ENCODE data around the gene ATP9B. TPM values are rescaled to one million over a fixed set of nuclear protein-coding genes. Genes with fewer than 3 reads are reported as not detected.

The ATP9B gene
- total and polyA plus RNA-seq, 4 donors: 7.1 to 31.4 (median 15.5) TPM

DNA sequence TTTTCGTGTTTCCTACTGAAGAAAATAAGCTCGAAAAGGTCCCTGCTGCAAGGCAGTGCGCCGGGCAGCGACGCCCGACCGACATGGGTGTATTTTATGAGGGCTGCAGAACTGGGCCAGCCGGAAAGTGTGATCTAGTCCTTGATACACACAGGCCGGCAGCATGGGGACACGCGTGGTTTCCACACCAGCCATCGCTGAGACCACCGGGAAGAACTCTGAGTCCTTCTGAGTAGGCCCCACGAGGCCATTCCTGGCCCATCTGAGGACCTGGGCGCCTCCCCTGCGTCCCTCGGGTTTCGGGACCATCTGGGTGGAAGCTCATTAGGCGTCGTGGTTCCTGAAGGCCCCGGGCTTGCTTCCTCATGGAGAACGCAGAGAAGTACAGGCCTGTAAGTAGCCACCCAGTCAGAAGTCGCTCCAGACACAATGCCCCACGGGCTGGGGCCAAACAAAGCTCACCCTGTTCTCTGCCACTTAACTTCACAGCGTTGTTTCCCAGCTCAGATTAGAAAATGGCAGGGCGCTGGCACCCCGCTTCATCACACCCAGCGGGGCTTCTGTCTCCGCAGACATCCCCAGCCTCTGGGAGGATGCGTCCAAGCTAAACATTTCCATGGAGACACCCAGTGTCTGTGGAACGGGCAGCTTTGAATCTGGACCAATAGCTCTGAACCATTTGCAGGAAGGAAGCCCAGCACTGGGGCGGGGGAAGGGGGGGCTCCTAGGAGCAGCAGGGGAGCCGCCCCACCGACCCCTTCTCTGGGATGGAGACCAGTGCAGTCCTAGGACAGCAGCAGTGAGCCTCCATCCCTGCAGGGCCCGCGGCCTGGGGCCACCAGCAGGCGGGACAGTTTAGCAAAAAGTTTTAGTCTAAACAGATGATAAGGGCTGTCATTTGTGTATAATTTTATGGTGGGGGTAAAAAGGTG is 328.9 kb downstream of the ATP9B start:
- Histone ChIP-seq H3K27ac (ENCODE audit: low read depth in 1 of 2, low read length in 2 of 2) (no peak overlapping the region), H3K27me3 (ENCODE audit: control insufficient read depth in 4 of 4, insufficient read depth in 4 of 4, low read length in 3 of 4) (peaks cover 0 to 12% (median 1%) of the 10 kb centered on the region in 4 donors), H3K9me3 (ENCODE audit: control insufficient read depth in 4 of 4, low read length in 3 of 4) (no peaks in the 10 kb centered on the region), H3K36me3 (ENCODE audit: control insufficient read depth in 4 of 4, insufficient read depth in 3 of 4, low read depth in 1 of 4, low read length in 3 of 4) (no peaks in the 10 kb centered on the region), H3K4me1 (ENCODE audit: control insufficient read depth in 4 of 4, insufficient read depth in 4 of 4, low read length in 3 of 4) (peaks cover 24 to 49% (median 28%) of the 10 kb centered on the region in 4 donors), H3K4me3 (ENCODE audit: low read depth in 1 of 3, low read length in 3 of 3) (peak overlapping the region in 1 of 3 donors; percentile 26), H3K9ac (ENCODE audit: low read depth in 1 of 2, low read length in 2 of 2) (no peak overlapping the region)
- TF ChIP-seq, protein P1, sequence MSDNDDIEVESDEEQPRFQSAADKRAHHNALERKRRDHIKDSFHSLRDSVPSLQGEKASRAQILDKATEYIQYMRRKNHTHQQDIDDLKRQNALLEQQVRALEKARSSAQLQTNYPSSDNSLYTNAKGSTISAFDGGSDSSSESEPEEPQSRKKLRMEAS (IDR thresholded peaks at IDR 0.05): no peak
- TF ChIP-seq HNF4G (IDR thresholded peaks at IDR 0.05): no peak
- 44% methylated on average over 38 of the region's 38 CpGs for WGBS
- no peak for DNase-seq (ENCODE audit: low spot score)

DNA sequence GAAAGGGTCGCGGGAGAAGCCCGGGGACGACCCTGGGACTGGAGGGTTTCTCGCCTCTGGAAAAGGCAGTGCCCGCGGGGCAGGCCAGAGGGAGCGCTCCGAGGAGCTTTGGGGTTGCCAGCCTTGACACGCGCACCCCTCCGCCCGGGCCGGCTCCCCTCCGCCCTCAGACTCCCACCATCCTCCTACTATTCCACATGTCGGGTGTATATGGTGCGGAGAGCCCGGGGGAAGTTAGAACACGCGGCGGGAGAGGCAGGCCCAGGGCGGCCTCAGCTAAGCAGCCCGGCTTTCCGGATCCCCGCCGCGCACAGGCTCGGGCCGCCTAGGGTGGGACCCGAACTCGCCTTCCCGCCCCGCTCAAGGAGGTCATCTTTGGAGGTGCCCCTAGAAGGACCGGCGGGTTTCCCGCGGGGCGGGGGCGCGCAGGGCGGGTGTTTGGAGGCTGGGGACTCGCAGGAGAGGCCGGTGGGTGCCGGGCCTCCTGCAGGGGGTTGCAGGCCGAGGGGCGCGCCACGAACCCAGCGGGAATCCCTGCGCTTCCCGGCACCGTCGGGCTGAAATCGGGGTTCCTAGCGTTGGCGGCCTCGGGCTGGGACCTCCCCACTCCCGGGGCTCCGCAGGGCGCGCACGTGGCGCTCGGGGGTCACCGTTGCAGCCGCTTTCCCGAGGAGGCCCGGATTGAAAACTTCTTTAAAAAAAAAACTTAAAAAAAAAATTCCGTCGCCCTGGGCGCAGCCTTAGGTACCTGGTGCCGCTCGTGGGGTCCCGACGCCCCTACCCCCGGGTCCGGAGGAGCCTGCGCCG is 330.3 kb downstream of the ATP9B start:
- no peaks in the 10 kb centered on the region for H3K36me3 ChIP-seq (ENCODE audit: control insufficient read depth in 4 of 4, insufficient read depth in 3 of 4, low read depth in 1 of 4, low read length in 3 of 4)
- WGBS: 14% methylated on average over 79 of the region's 79 CpGs
- TF ChIP-seq SP1 (IDR thresholded peaks at IDR 0.05) (no peak), RAD21 (IDR thresholded peaks at IDR 0.05) (no peak), RXRA (IDR thresholded peaks at IDR 0.05) (no peak), JUND (IDR thresholded peaks at IDR 0.05) (no peak), HNF4A (conservative IDR thresholded peaks at IDR 0.05) (no peak)
- TF ChIP-seq, protein P2, sequence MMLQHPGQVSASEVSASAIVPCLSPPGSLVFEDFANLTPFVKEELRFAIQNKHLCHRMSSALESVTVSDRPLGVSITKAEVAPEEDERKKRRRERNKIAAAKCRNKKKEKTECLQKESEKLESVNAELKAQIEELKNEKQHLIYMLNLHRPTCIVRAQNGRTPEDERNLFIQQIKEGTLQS (IDR thresholded peaks at IDR 0.05): no peak
- TF ChIP-seq, protein P3, sequence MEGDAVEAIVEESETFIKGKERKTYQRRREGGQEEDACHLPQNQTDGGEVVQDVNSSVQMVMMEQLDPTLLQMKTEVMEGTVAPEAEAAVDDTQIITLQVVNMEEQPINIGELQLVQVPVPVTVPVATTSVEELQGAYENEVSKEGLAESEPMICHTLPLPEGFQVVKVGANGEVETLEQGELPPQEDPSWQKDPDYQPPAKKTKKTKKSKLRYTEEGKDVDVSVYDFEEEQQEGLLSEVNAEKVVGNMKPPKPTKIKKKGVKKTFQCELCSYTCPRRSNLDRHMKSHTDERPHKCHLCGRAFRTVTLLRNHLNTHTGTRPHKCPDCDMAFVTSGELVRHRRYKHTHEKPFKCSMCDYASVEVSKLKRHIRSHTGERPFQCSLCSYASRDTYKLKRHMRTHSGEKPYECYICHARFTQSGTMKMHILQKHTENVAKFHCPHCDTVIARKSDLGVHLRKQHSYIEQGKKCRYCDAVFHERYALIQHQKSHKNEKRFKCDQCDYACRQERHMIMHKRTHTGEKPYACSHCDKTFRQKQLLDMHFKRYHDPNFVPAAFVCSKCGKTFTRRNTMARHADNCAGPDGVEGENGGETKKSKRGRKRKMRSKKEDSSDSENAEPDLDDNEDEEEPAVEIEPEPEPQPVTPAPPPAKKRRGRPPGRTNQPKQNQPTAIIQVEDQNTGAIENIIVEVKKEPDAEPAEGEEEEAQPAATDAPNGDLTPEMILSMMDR (IDR thresholded peaks at IDR 0.05; ENCODE audit: low read depth, low read length, missing input control): no peak
- no peaks in the 10 kb centered on the region for H3K9me3 ChIP-seq (ENCODE audit: control insufficient read depth in 4 of 4, low read length in 3 of 4)
- no peak overlapping the region for H3K9ac ChIP-seq (ENCODE audit: low read depth in 1 of 2, low read length in 2 of 2)
- DNase-seq (ENCODE audit: low spot score): no peak
- peaks cover 0 to 12% (median 0%) of the 10 kb centered on the region in 4 donors for H3K27me3 ChIP-seq (ENCODE audit: control insufficient read depth in 4 of 4, insufficient read depth in 4 of 4, low read length in 3 of 4)
- H3K27ac ChIP-seq (ENCODE audit: low read depth in 1 of 2, low read length in 2 of 2): peak overlapping the region in 1 of 2 donors; percentile 20
- peak overlapping the region; percentile 23 to 75 (median 46) for H3K4me3 ChIP-seq (ENCODE audit: low read depth in 1 of 3, low read length in 3 of 3)
- H3K4me1 ChIP-seq (ENCODE audit: control insufficient read depth in 4 of 4, insufficient read depth in 4 of 4, low read length in 3 of 4): peaks cover 19 to 40% (median 20%) of the 10 kb centered on the region in 4 donors

DNA sequence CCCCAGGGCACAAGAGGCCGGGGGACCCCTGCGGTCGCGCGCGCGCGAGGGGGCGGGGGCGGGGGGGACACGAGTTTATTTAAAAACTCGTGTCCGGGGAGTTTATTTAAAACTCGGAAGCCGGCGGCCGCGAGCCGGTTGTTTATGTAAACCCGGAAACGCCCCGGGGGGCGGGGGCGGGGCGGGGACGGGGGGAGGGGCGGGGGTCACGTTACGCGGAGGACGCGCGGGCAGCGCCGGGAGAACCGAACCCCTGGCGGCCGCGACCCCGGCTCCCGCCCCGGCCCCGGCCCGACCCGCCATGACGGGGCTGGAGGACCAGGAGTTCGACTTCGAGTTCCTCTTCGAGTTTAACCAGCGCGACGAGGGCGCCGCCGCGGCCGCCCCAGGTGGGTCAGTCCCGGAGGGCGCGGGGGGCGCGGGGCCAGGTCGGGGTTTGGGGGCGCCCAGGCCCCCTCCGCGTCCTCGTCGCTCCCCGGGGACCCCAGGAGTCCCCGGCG is 330.9 kb downstream of the ATP9B start:
- H3K9ac ChIP-seq (ENCODE audit: low read depth in 1 of 2, low read length in 2 of 2): no peak overlapping the region
- DNase-seq (ENCODE audit: low spot score): peak; percentile 70
- WGBS: 2% methylated on average over 71 of the region's 71 CpGs
- H3K9me3 ChIP-seq (ENCODE audit: control insufficient read depth in 4 of 4, low read length in 3 of 4): no peaks in the 10 kb centered on the region
- peaks cover 12 to 34% (median 14%) of the 10 kb centered on the region in 4 donors for H3K4me1 ChIP-seq (ENCODE audit: control insufficient read depth in 4 of 4, insufficient read depth in 4 of 4, low read length in 3 of 4)
- peak overlapping the region in 2 of 3 donors; percentile 39 to 75 for H3K4me3 ChIP-seq (ENCODE audit: low read depth in 1 of 3, low read length in 3 of 3)
- peaks cover 0 to 8% (median 0%) of the 10 kb centered on the region in 4 donors for H3K27me3 ChIP-seq (ENCODE audit: control insufficient read depth in 4 of 4, insufficient read depth in 4 of 4, low read length in 3 of 4)
- TF ChIP-seq FOXA2 (IDR thresholded peaks at IDR 0.05) (no peak), TAF1 (conservative IDR thresholded peaks at IDR 0.05) (no peak), RXRA (IDR thresholded peaks at IDR 0.05) (no peak), NR2F2 (IDR thresholded peaks at IDR 0.05) (no peak), HNF4A (conservative IDR thresholded peaks at IDR 0.05) (no peak)
- no peaks in the 10 kb centered on the region for H3K36me3 ChIP-seq (ENCODE audit: control insufficient read depth in 4 of 4, insufficient read depth in 3 of 4, low read depth in 1 of 4, low read length in 3 of 4)
- peak overlapping the region in 1 of 2 donors; percentile 50 for H3K27ac ChIP-seq (ENCODE audit: low read depth in 1 of 2, low read length in 2 of 2)

All from liver (tissue), 9 donors.